GM19025 (cell line): Measurements from ENCODE around the gene COASY.

Experiments used
- ATAC-seq: cut with Tn5 transposase; IDR thresholded peaks from one replicate; pipeline ENCODE4 v1.9.1; 2021; ENCODE audit warnings: mild to moderate bottlenecking, low read depth, moderate library complexity; ENCODE audit not compliant: unreplicated experiment

The COASY gene

DNA sequence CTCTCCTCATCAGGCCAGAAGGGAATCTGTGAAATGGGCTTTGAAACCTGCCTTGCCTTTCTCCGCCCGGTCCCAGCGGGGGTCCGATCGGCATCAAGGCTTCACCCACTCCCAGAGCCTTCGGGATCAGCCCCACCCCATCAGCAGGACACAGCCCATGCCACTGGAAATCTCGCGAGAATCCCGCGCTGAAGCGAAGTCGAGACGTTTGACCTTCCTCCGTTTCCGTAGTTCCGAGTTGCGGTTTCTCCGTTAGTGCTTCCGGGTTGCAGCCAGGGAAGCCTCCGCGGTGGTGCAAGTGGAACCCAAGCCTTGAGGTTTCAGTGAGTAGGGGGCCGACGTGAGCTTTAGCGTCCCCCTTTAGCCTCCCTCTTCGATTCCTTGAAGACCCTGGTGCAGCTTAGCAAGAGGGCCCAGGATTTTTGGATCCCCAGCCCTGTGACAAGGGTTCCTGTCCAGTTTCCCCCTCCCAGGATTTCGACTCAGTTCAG lies at the start of gene COASY:
COASY (plus strand) TSS at position 252 of the 491 bp plus-strand sequence. CDS start 475 bp downstream, outside the sequence.
- ATAC-seq, result no peak

DNA sequence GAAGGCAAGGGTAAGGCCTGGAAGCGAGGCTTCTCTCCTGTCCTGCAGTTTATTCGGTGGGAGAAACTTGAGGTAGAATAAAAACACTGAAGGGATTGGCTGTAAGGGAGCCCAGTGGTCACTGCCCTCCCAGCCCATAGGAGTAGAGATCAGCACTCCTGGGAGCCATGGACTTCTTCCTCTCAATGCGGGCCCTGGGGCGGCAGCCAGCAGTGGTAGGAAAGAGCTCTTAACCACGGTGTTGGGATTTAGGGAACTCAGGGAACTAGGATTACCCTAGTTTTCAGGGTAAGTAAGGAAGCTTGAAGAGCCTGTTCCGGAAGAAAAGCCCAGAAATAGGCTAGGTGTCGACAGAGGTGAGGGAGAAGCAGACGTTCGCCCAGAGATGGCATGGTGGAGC lies 49.7 kb upstream of the COASY start:
- ATAC-seq, result no peak

DNA sequence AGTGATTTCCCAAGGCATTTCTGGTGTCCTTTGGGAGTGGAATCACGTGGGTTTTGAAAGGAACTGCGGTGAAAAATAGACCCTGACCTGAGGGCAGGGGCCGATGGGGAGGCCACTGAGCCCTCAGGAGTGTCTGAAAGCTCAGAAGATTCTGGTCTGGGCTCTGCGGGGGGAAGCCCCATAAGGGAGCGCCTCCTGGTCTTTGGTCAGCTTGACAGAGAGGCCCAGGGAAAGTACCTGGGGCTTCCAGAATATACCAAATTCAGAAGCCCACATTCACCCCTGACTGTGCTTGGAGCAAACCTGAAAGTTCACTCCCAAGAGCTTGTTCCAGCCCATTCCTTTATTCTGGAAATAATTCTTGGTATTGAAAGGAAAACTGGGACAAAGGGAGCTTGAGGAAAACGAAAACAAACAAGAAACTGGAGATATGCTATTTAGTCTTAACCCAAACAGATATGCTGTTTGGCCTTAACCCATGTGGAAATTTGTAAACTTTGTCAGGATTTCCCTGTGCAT lies 49.2 kb upstream of the COASY start:
- ATAC-seq, result peak; percentile 65

DNA sequence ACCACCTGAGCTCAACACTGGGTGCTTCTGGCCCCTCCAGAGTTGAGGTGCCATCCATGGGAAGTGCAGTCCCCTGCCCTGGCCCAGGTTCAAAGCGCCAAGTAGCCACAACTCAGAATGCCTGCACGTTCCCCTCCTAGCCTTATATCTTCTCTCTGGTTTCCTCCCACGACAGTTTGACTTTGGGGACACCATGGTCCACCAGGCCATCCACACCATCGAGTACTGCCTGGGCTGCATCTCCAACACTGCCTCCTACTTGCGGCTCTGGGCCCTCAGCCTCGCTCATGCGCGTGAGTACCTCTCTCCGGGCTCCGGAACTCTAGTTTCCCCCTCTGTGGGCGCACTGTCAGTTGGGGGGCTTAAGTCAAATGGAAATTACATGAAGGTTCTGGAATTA lies 48.3 kb upstream of the COASY start:
- ATAC-seq, result no peak

DNA sequence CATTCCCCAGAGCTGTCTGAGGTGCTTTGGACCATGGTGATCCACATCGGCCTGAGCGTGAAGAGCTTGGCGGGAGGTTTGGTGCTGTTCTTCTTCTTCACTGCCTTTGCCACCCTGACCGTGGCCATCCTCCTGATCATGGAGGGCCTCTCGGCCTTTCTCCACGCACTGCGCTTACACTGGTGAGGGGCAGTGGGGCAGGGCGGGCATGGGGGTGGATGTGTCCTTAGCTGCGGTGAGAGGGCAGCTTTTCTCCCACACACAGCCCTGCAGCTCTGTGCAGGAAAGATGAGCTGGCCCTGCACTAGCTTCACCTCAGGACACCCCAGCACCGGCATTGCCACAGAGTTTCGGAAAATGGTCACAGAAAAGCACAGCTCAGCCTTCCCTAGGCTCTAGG lies 47.7 kb upstream of the COASY start:
- no peak for ATAC-seq

DNA sequence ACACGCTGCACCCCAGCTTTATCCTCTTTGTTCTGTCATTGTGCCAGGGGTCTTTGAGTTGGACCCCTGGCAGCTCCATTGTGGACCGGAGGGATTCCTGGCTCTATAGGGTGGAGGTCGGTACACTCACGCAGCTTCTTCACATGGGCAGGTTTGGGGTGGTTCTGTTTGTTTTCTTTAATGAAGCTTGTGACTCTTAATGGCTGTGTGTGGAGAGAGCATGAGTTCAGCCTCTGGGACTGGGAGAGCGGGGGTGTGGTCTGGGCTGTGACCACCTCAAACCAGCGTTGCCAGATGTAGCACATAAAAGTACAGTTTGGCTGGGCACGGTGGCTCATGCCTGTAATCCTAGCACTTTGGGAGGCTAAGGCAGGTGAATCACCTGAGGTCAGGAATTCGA lies 47.1 kb upstream of the COASY start:
- no peak for ATAC-seq

DNA sequence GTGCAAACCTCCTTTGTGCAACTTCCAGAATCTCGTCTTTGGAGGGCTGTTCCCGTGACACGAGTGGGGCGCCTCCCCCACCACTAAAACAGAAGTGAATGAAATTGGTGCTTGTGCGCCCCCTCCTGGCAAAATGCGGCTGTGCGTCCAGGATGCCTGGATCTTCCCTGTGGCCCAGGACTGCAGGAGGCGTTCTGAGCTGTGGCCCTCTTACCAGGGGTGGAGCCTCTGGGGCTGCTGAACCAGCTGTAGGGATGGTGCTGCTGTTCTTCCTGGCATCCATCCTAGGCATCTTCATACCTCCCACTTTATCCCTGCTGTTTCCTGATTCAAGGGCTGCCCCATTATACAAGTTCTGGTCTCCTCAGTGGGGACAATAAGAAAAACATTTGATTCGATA lies 44.4 kb upstream of the COASY start:
- no peak for ATAC-seq

DNA sequence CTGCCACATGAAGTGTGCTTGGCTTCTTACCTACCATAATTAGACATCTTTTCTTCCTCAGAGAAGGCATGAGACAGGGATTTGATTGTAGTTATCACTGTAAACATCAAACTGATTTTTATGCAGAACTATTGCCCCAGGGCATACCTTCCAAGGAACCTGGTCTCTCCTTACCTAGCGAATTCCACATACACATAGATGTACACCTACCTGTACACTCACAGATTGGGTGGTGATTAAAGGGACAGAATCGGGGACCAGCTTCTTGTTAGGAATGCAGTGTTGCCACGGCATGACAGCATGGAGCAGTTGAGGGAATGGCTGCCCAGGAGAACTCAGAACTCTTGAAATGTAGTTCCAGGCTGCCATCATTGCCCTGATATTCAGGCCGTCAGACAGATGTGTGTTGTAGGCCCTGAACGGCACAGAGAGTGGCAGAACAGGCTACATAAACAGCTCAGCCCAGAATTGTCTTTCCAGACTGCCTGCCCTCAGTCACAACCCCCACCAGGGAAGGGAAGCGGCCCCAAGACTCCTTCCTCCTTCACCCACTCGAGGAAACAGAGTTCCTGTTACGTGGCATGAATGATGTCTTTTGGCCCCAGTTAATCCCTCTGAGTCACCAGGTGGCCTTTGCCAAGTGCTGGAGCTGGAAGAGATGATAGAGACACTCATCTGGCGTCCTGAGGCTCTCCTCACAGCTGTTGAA lies 43.7 kb upstream of the COASY start:
- ATAC-seq, result no peak

DNA sequence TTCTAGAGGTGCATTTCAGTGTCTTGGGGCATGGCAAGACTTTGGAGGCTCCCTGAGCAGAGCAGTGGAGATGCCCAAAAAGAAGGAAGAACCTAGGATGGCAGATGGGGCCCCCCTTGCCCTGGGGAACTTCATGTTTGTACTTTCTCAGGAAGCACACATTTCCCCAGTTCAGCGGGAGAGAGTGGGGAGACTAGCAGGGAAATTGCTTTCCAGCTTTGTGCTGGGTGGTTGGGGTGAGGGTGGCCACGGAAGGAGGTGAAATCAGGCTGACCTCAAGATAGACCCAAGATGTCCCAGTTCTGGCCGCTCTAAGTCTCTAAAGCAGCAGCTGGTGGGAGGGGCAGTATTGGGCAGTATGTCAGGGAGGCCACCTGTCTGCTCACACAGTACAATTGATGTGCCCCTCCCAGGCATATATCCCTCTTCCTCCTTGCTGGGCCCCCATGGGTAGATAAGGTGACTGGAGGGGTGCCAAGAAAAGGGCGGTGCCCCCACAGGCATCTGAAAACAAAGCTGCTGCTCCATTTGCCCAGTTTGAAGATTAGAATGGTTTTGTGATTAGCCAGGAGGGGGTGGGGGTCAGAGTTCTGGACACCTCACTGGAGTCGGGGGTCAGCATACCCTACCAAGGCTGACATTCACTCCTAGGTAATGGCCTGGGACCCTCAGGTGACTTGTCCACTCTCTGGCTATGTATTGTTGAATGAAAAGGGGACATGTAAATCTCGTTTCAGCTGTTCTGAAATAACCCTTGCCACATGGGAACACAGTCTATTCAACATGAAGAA lies 43.0 kb upstream of the COASY start:
- ATAC-seq, result no peak

DNA sequence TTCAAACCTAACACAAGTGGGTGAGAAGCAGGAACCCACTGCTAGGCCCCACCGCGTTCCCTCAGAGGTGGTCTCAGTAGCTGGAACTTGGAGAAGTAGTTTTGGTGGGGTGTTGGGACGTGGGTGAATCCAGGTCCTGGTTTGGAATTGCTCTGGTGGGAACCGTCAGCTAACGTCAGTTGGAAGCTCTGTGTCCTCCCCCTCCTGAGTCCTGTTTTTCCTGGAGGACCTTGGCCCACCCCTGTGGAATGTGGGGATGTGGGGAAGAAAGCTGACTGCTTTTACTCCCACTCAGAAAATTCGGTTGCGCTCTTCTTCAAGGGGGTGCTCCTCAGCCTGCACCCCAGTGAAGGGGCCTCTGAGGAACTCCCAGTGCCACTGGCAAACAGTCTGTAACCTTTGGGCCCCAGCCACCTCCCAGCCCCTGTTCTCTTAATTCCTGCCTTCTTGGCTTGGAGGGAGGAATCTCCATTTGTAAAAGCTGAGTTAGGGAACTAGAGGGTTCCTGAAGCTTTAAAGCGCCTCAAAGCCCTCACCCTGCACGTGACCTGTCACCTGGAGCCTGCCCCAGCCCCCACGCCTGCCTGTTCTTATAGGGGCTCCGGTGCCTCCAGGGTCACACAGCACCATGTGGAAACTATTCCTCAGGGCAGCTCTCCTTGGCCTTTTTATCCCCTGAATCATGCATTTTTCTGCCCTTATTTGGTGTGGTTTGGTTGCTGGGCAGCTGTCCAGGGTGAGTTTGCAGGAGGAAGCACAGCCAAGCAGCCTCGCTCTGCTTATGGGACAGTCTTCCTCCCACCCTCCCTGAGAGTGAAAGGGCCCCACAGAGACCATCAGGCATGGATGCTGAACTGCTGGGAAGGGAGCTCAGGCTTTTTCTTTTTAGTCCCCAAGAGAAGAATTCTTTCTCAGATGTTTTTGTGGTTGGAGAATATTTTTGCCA lies 42.1 kb upstream of the COASY start:
- ATAC-seq, result no peak

DNA sequence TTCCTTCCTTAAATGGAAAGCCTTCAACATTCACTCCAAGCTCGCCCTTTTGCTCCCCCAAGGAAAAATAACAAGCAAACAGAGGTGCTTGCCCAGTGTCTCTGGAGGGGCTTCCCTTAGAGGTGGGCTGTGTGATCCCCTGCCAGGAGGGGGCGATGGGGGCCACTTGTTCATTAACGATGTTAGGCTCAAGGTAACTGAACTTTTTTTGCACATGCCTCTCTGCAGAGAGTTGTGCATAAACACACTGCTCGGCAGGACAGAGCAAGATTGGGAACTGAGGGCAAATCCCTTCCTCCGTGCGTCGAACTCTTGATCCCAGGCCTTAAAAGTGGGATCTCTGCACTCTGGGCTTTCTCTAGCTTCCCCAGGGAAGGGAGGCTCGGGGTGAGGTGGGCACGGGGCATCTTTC lies 41.4 kb upstream of the COASY start:
- ATAC-seq, result no peak

DNA sequence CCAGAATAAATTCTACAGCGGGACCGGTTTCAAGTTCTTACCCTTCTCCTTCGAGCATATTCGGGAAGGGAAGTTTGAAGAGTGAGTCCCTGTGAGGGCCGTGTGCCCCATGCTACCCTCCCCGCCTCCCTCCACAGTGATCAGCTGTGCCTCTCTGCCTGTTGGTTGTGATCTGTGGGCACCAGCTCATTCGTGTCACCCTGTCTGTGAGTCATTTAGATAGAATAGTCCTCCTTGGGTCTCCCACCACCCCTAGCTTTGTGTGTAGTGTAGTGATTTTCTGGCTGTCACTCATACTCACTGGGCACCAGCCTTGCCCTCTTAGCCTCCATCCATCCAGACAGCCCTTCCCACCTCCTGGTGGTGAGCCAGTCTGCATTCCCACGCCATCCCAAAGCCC lies 40.9 kb upstream of the COASY start:
- no peak for ATAC-seq

DNA sequence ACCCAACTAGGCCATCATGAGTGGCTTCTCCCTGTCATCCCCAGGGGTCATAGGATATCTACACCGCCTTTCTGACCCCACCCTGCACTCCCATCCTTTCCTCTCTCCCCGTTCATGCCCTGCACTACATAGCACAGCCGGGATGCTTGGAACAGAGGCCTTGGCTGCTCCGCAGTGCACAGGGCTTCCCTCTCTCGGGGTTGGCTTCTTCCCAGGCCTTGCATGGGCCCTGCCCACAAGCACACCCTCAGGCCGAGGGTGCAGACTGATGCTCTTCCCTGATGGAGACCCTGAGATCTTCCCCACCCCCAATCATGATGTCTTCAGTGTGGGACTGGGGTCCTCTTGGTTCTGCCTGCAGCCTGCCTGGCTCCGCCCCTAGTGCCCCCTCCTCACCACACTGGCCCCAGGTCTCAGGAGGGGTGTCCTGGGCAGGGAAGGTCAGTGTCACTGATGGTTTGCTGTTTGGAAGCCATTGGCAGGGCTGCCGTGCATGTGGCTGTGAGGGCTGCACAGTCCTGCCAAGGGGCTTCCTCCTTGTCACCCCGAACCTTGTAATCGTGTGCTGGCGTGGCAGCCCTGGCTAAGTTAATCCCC lies 40.2 kb upstream of the COASY start:
- ATAC-seq, result no peak

DNA sequence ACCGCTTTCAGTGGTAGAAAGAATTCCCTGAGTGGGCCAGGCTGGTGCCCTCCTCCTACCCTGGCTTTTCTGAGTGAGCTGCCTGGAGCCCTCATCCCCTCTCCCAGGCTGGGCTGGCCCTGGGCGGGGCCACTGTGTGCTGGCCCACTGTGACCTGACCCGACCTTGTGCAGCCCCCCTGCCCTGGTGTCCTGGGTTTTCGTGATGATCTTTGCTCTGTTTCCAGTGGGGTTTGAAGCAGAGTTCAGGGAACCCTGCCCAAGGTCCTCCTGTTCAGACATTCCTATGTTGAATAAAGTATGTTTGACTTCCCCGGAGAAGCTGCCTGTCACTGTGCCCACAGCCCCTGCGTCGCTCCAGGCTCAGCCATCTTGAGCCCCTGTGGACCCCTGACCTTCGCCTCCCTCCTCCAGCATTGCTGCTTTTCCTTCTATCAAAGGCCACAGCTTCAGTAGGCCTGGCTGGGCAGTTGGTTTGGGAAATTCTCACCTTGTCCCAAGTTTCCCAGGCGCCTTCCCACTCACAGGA lies 39.6 kb upstream of the COASY start:
- ATAC-seq, result no peak

DNA sequence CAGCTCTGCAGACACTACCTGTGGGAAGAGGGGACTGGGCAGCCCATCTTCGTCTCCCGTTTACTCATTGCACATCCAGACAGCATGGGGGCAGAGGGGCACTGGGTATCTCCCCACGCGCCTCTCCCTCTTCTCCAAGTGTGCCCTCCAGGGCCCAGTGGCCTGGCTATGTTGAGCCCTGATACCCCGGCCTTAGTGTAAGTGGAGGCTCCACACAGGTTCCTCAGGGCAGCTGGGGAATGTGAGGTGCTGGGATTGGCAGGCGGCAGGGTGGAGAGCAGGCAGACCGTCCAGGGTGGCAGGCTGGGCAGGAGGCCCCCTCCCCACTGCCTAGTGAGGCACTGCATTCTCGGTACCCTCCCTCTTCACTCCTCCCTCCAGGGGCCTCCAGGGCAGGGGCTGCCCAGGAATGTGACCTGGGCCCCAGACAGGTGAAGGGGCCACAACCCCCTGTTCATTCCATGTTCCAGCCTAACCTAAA lies 39.1 kb upstream of the COASY start:
- no peak for ATAC-seq

DNA sequence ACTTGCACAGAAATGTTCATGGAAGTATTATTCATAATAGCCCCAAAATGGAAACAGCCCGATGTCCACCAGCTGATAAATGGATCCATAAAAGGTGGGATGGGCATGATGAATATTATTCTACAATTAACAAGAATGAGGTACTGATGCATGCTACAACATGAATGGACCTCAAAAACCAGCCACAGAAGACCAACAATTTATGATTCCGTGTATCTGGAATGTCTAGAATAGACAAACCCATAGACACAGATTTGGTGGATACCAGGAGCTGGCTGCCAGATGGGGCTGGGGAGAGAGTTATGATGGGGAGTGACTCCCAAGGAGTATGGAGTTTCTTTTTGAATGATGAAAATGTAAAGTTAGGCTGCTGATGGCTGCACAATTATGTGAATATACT lies 36.7 kb upstream of the COASY start:
- no peak for ATAC-seq

DNA sequence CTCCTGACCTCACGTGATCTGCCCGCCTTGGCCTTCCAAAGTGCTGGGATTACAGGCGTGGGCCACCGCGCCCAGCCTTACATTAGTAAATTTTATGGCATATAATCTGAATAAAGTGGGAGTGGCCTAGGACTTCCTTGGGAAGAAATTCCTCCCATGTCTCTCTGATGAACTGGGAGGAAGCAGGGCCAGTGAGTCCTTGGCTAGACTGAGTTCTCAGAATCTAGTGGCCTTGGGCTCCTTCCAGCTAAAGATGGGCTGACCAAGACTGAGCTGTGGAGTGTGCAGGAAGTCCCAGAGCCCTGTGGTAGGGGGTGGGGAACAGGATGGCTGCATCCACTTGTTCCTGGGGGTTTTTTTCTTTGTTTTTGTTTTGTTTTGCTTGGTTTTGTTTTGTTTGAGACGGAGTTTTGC lies 35.9 kb upstream of the COASY start:
- no peak for ATAC-seq

DNA sequence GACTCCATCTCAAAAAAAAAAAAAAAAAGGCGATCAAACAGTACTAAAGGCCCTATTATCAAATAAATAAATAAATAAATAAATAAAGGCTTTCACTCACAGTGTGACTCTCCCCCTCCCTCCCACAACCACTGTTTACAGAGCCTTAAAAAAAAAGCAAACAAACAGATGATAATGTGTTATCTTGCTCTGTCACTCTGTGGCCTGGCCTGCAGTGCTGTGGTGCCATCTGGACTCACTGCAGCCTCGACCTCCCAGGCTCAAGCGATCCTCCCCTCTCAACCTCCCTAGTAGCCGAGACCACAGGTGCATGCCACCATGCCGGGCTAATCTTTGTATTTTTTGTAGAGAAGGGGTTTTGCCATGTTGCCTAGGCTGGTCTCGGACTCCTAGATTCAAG lies 34.0 kb upstream of the COASY start:
- no peak for ATAC-seq

DNA sequence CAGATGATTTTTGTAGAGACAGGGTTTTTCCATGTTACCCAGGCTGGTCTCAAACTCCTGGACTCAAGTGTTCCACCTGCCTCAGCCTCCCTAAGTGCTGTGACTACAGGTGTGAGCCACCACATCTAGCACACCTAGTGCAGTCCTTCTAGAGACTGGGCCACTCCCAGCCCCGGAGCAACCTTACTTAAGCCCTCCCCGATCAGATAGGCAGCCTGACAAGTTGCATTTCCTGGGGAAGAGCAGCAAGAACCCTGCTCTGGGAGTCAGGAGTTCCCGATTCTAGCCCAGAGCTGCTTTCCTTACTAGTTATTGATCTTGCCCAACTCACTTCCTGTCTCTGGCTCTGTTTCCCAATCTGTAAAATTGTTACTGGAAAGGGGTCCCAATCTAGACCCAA lies 32.9 kb upstream of the COASY start:
- no peak for ATAC-seq

DNA sequence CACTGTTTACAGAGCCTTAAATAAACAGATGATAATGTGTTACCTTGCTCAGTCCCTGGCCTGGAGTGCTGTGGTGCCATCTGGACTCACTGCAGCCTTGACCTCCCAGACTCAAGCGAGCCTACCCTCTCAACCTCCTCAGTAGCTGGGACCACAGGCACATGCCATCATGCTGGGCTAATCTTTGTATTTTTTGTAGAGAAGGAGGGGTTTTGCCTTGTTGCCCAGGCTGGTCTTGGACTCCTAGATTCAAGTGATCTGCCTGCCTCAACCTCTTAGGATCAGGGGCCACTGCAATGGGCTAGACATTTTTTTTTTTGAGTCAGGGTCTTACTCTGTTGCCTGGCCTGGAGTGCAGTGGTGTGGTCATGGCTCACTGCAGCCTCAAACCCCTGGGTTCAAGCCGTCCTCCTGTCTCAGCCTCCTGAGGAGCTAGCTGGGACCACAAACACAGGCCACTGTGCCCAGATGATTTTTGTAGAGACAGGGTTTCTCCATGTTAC lies 30.9 kb upstream of the COASY start:
- ATAC-seq, result no peak
